ENCODE data around the gene WNT4. TPM values are rescaled to one million over a fixed set of nuclear protein-coding genes. Genes with fewer than 3 reads are reported as not detected.
"Not testable (repeated sequence)": the region's sequence is repeated elsewhere in the genome, so short reads cannot be mapped to it uniquely, and the experiment has no call there.

WNT4 gene
- total RNA-seq, 4 donors from 2014 or later, result 0.28 to 1.6 (median 0.60) TPM; not detected in 1

DNA sequence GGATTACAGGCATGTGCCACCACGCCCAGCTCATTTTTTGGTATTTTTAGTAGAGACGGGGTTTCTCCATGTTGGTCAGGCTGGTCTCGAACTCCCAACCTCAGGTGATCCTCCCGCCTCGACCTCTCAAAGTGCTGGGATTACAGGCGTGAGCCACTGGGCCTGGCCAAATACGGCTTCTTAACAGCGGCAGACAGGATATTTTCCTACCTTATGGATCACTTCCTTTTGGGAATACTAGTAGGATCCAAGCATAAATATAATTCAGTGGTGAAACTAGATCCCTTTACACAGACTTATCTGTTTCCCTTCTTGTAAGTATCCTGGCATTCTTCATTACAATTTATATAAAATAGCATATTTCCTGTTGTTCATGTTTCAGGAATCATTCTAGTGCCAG is 40.9 kb downstream of the WNT4 start:
- DNase-seq (ENCODE audit: low spot score) (no peak), ATAC-seq (ENCODE audit: low FRiP score) (no peak)
- TF ChIP-seq, protein P1, sequence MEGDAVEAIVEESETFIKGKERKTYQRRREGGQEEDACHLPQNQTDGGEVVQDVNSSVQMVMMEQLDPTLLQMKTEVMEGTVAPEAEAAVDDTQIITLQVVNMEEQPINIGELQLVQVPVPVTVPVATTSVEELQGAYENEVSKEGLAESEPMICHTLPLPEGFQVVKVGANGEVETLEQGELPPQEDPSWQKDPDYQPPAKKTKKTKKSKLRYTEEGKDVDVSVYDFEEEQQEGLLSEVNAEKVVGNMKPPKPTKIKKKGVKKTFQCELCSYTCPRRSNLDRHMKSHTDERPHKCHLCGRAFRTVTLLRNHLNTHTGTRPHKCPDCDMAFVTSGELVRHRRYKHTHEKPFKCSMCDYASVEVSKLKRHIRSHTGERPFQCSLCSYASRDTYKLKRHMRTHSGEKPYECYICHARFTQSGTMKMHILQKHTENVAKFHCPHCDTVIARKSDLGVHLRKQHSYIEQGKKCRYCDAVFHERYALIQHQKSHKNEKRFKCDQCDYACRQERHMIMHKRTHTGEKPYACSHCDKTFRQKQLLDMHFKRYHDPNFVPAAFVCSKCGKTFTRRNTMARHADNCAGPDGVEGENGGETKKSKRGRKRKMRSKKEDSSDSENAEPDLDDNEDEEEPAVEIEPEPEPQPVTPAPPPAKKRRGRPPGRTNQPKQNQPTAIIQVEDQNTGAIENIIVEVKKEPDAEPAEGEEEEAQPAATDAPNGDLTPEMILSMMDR (IDR thresholded peaks at IDR 0.05), result no peak

DNA sequence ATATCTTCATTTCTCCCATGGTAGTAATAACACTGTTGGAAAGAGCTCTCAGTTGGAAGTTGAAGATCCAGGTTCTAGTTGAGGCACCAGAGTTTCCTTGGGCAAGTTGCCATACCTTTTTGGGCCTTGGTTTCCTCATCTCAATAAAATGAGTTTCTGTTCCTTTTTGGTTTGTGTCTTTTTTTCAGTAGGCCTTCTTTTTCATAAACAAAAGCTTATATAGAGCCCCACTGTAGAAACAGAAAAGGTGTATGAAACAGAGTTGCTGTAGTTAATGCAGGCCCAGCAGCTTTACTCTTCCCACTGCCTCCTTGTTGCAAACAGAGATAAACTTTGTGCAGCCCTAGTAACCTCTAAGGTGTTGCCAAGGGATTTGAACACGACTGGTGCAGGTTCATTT is 41.7 kb downstream of the WNT4 start:
- no peak for ATAC-seq (ENCODE audit: low FRiP score)
- TF ChIP-seq, protein P1 (IDR thresholded peaks at IDR 0.05), result no peak
- DNase-seq (ENCODE audit: low spot score), result no peak

DNA sequence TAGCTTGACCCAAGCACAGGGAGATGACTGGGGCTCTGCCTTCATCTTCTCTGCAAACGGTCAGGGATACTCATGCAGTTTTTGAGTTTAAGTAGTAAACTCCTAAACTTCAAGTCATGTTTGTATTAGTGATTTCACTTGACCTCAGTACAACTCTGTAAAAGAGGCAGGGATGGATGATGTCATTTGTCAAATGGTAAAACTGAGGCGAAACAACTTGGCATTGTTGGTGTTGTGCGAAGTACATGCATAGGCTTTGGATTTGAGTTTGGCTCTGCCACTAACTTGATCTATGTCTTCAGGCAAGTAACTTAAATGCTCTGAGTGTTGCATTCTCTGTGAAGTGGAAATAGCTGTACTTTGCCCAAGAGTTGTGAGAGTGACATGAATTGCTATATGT is 42.7 kb downstream of the WNT4 start:
- no peak for ATAC-seq (ENCODE audit: low FRiP score)
- TF ChIP-seq, protein P1 (IDR thresholded peaks at IDR 0.05), result no peak
- DNase-seq (ENCODE audit: low spot score), result no peak

DNA sequence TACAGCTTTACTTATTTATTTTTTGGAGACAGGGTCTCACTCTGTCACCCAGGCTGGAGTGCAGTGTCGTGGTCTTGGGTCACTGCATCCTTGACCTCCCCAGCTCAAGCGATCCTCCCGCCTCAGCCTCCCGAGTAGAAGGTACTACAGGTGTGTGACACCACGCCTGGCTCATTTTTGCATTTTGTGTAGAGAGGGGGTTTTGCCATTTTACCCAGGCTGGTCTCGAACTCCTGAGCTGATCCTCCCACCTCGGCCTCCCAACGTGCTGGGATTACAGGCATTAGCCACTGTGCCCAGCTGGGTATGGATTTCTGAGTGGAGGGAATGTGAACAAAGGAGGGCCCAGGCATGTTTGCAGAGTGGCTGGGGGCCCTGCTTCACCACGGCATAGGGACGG is 44.1 kb downstream of the WNT4 start:
- TF ChIP-seq, protein P1 (IDR thresholded peaks at IDR 0.05), result no peak
- ATAC-seq (ENCODE audit: low FRiP score), result no peak
- no peak for DNase-seq (ENCODE audit: low spot score)

DNA sequence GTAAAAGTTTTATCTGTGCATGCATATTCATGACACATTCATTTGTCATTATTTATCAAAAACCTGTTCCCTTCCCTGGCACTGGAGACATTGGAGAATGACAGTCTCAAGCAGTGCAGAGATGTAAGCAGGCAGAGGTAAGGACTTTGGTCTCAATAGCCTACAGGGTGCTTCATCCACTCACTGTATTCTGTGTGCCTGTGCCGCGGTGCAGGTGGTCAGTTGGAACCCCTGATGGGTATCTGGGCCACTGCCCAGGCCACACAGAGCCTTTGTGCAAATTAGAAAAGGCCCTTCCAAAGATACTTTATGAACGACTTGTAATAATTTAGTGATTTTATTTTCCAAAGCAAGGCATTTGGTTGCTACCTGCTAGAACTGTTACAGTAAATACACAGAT is 46.4 kb downstream of the WNT4 start:
- TF ChIP-seq, protein P1 (IDR thresholded peaks at IDR 0.05), result no peak
- DNase-seq (ENCODE audit: low spot score), result no peak
- ATAC-seq (ENCODE audit: low FRiP score), result no peak

DNA sequence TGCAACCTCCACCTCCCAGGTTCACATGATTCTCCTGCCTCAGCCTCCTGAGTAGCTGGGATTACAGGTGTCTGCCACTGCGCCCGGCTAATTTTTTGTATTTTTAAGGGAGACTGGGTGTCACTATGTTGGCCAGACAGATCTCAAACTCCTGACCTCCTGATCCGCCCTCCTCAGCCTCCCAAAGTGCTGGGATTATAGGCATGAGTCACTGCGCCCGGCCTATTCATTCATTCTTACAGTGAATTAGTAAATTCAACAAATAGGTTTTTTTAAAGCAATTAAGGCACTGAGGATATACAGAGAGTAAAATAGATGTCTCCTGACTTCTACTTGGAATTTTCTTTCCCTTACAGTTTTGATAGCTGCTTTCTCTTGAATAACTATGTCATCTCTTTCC is 46.9 kb downstream of the WNT4 start:
- TF ChIP-seq, protein P1 (IDR thresholded peaks at IDR 0.05), result no peak
- ATAC-seq (ENCODE audit: low FRiP score) (no peak), DNase-seq (ENCODE audit: low spot score) (no peak)

DNA sequence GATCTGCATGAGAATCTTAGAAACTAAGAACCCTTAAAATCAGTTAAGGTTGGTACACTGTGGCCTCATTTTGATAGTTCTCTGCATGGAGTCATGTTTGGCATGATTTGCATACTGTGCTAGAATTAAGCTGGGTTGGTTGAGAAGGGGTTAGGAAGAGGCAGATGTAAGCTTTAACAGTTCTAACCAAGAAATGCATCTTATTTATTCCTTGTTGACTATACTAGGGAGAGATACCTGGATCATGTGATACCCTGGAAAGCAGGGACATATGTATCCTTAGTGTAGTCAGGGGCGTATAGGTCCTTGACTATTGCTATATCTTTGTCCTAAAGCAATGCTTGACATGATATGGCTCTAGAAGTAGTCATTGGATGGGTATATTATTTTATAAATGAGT is 49.4 kb downstream of the WNT4 start:
- no peak for DNase-seq (ENCODE audit: low spot score)
- TF ChIP-seq, protein P1 (IDR thresholded peaks at IDR 0.05), result no peak
- ATAC-seq (ENCODE audit: low FRiP score), result no peak

DNA sequence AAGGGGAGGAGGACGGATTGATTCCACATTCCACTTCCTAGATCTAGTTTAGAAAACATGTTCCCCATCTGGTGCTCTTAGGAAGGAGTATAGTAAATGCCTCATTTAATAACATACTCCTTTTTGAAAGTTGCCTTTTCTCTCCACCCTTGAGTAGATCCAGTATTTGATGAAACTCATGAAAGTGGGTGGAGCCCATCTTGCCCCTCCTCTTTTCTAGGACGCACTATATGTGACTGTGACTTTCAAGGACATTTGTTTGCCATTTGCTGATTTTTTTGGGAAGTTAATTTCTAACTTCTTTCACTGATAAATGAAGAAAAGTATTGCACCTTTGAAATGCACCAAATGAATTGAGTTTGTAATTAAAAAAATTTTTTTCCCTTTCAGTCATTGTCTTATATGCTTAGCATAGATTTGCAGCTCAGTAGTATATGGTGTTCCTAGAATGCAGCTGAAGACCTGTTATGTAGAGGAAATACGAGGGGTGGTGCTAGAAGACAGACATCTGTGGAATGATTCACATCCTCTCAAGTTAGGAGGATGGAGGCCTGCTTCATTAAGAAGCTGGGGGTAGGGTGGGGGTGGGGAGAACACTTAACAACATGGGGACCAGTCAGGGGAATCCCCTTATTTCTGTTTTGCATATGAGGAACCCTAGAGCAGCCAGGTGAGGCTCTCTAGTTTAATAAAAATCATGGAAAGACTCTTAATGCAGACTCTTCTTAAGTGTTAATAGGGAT is 50.7 kb downstream of the WNT4 start:
- not testable (repeated sequence) for DNase-seq (ENCODE audit: low spot score); ATAC-seq (ENCODE audit: low FRiP score)
